ENCODE results near the gene FILIP1L.

The FILIP1L gene

GRCh38 chr3:100005665-100006393 is 108.5 kb downstream of the FILIP1L start:
- DNase-seq: no peak

GRCh38 chr3:100004931-100005330 is 109.4 kb downstream of the FILIP1L start:
- DNase-seq: no peak

- no peak for DNase-seq
Measured at GRCh38 chr3:100003609-100004503, 110.4 kb downstream of the FILIP1L start.

DNA sequence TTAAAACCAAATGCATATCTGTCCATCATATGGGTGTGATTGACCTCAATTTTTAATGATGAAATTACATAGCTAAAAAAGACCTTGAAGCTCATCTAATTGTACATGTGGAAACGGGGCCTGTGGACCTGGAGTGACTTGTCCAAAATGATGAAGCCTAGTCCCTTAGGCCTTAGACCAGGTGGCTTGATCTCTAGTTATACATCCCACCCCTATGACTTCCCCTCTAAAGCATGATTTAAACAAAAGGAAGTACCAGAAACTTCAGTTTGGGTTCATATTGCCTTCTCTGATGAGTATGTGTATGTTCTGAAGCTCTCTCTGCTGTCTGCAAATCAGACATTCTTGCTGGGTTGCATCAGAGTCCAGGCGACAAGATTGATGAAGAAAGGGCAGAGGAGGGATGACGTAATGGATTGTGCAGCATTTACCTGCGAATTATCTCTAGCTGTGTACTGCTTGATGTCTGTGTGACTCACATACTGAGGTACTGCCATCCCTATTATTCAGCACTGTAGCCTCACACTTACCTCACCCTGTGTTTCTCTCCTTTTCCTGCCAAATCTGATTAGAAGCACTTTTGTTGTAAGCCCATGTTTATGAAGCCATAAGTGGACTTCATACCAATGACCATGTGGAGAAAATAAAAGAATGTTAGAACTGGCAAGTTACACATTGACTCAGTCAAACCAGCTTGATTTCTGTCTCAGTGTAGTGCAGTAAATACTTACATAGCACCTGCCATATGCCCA is 111.5 kb downstream of the FILIP1L start:
- DNase-seq: no peak

GRCh38 chr3:100001526-100002270 is 112.6 kb downstream of the FILIP1L start:
- no peak for DNase-seq

- DNase-seq: no peak
Measured at GRCh38 chr3:100001083-100001482, 113.2 kb downstream of the FILIP1L start.

DNA sequence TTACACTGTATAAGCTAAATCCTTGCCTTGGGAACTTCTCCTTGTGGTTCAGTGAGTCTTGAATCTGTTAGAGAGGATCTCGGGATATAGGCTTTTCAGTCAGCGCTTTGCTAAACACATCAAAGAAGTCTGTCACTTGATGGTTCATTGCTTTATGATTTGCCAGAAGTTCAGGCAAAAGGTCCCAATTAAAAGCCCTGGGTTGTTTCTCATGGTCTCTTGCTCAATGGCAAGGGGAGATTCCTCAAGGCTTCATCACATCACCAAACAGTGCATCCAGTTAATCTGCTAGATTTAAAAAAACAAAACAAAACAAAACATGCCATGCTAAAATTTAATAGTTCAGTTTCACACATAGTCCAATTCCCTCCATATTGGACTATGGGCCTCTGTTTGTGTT is 114.8 kb downstream of the FILIP1L start:
- no peak for DNase-seq

DNA sequence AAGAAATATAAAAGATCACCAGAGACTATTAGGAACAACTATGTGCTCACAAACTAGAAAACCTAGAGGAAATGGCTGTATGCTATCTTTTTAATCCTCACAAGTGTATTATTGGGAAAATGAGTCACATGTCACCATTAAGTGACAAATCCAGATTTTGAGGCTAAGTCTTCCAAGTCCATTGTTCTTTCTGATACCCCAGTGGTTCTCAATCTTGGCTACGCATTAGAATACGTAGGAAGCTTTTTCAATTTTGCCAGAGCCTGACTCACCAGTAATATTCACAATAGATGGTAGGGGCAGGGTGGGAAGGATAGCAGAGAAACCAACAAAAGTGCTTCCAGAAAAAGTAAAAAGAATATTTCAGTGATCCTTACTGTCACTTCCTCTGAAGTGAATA is 117.0 kb downstream of the FILIP1L start:
- no peak for DNase-seq

DNA sequence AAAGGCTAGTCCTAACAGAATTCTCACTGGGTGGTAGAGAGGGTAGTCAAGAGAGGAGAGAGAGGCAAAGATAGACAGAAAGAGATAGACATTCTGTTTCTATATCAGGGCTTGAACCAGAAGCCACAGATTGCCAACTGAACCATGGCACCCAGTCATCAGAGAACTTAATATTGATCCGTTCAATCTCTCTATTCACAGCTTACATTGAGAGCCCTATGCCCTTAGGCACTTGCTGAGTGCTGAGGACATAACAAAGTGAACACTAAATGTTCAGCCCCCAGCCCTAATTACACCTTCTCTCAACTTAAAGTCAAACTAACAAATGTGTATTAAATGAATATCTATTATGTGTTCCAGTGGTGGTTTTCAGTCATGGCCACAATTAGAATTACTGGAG is 124.1 kb downstream of the FILIP1L start:
- no peak for DNase-seq

GRCh38 chr3:99984668-99985067 is 129.6 kb downstream of the FILIP1L start:
- DNase-seq: no peak

GRCh38 chr3:99984139-99984538 is 130.2 kb downstream of the FILIP1L start:
- DNase-seq: no peak

DNA sequence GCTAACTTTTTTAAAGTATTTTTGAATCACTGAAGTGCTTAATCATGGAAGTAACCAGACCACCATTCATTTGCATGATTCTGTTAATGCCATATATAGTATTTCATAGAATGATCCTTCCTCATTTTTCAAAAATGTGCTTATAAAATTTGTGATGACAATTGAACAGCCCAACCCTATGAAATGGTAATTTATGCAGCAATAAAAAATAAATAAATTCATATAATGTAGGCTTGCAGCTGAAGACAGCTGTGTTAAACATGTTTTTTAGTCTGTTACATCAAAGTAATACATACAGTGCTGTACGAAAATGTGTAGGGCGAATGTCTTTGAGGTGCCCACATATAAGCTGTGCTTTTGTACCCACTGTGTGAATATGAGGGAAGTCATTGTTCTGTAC is 131.7 kb downstream of the FILIP1L start:
- DNase-seq: no peak

DNA sequence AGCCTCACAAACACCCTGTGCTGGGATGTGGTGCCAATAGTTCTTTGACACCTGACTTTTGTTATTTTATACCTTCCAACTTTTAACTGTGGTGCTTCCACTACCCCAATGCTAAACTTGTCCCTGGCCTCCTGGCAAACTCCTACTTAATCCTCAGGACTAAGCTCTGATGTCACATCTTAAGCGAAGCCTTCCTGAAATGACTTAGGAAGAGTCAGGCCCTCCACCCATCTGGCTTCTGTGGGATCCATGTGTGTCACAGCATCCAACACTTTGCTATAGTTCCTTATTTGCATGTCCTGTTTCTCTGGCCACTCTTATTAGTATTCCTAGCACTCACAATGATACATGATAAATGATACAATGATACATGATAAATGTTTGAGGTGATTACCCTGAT is 133.2 kb downstream of the FILIP1L start:
- DNase-seq: no peak

- no peak for DNase-seq
Measured at GRCh38 chr3:99980606-99981005, 133.7 kb downstream of the FILIP1L start.

- DNase-seq: no peak
Measured at GRCh38 chr3:99978221-99978620, 136.1 kb downstream of the FILIP1L start.

DNA sequence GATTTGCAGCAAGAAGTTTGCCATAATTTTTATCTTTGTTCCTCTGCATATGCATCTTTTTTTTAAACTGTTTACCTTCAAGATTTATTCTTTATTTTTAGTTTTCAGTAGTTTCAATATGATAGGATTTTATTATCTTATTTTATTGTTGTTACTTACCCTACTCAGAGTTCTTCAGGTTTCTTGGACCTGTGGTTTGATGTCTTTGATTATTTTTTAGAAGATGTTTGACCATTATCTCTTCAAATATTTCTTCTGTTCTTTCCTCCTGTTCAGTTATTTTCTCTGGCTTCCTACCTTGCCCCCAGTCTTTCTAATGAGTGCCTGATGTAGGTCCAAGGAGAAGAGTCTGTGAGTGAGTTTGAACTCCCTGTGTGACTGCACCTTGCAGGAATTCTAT is 137.7 kb downstream of the FILIP1L start:
- DNase-seq: no peak

DNA sequence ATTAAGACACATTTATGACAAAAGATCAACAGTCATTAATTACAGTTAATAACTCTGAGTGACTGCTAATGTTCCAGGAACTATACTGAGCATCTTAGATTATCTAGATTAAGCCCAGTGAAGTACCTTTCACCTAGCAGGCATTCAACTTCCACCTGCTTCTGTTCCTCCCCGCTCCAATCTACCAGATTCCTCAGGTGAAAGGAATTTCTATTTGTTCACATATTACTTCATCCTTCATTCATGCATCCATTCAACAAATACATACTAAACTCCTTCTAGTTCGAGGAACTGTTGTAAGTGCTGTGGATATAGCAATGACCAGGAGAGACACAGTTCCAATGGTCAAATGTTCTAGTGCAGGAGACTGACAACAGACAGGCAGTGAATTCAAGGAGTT is 139.3 kb downstream of the FILIP1L start:
- no peak for DNase-seq

GRCh38 chr3:99972380-99973104 is 141.8 kb downstream of the FILIP1L start:
- no peak for DNase-seq

DNA sequence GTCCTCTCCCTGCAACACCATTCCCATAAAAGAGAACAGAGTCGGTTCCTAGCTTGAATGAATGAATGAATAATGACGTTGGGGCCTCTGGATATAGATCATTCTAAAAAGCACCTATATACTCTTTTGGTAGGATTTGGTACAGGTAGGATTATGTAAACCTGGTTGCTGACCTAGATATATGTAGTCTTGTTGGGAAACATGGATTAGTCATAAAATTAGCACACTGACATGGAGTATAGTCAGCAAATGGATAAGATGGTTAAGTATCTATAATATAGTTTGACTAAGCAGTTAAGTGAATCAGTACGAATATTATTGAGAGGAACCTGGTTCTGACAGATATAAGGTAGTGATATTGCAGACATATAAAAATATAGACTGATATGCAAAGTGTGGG is 142.5 kb downstream of the FILIP1L start:
- no peak for DNase-seq

DNA sequence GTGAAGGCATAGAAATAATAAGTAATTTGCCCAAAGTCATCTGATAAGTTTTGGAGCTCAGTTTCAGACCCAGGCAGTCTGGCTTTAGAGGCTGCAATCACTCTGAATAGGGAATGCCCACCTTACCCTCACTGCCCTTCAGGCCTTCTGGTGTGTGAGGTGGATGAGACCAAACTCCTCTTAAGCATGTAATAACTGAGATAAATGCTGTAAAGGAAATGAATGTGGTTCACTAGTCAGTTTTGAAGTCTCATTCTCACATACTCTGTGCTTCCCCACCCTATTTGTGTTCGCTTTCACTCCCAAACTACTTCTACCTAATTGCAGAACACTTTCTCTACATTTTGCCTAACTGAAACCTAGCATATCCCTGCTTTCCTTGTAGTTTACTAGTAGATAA is 144.1 kb downstream of the FILIP1L start:
- DNase-seq: no peak

GRCh38 chr3:99969136-99969535 is 145.2 kb downstream of the FILIP1L start:
- DNase-seq: no peak

GRCh38 chr3:99967796-99968195 is 146.5 kb downstream of the FILIP1L start:
- no peak for DNase-seq

Data from CD4-positive, alpha-beta T cell treated with Interleukin-10 for 1 hour (primary cell).